ENCODE results near the gene PALLD.

The PALLD gene

GRCh38 chr4:168955674-168956073, 458.8 kb downstream of the PALLD start:
- DNase-seq (ENCODE audit: low read depth in 2 of 2) = no peak

- DNase-seq (ENCODE audit: low read depth in 2 of 2) = no peak
Measured at GRCh38 chr4:168960716-168961115, 463.9 kb downstream of the PALLD start.

GRCh38 chr4:168972596-168972995, 475.7 kb downstream of the PALLD start:
- DNase-seq (ENCODE audit: low read depth in 2 of 2) = no peak
